ENCODE measurements around the gene TSSK6. TPM values are rescaled to one million over a fixed set of nuclear protein-coding genes. Genes with fewer than 3 reads are reported as not detected.
"Not testable (repeated sequence)": the region's sequence is repeated elsewhere in the genome, so short reads cannot be mapped to it uniquely, and the experiment has no call there.

Gene TSSK6
- total RNA-seq, 1 donor from 2014 or later: 3.4 TPM

DNA sequence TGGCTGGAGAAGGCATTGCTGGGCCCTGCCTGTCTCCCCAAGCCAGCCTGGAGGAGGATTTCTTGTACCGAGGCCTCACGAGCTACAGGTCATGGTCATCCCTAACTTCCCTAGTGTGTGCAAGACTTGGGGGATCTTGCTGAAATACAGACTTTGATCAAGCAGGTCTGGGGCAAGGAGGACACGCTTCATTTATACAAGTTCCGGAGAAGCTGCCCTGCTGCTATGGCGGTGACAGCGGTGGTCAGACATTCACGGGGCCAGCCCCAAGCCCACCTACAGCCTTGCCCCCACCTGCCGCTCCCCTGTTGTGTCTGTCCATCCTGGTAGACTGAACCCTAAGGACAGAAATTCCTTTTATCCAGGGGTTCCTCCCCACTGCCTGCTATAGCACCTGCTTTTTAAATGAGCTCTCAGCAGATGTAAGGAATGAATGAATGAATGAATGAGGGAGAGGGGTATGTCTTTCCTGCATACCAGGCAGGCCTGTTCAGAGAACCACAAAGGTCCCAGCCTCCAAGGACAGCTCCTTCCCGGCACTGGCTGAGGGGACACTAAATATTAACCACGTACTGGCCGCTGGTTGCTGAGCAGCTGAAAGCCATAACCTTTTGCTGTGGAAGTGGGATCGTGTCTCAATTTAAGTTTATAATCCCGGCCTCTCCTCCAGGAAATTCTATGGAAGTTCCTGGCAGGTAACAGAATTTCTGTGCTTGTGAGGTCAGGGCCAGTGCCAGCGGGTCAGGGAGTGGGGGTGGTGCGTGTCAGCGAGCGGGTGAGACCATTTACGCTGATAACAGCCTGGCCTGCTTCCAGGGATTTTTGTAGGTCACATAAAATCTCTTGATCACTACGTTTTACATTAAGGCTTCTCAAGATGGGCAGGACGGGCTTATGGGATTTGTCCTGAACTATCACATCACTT lies 27.1 kb downstream of the TSSK6 start:
- peak; percentile 61 for DNase-seq (ENCODE audit: low spot score)

DNA sequence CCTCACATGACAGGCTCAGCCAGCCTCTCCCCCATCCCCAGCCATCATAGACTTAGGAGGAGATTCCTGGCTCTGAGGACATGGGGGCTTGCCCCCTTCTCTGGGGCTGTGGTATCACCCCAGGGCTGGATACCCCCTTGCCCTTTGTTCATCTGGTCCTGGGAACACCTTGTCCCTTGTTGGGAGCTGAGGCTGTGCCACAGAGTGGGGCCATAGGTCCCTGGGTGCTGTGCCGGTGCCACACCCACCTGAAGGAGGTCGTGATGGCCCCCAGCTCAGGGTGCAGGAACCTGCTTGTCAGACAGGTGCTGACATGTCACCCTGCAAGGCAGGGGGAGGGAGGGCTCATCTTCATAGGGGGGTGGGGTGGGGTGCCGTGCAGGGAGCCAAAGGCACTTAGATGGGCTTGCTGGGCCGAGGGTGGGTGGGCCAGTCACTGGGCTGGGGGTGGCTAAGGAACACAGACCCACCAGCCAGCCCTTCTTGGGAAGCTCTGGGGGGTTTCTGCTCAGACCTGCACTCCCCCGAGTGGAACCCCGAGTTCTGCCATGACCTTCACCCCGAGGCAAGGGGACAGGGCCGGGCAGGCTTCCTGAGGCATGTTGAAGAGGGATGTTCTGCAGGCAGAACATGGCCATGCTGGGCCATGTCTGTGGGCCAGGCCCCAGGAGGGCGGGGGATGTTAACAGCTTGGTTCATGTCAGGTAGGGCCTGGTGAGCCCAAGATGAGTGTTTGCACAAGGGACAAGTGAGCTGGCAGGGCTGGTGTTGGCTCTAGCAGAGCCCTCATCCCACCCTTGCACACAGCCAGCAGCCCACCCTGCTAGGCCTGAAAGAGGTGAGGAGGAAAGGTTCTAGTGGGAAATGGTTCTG lies 28.0 kb downstream of the TSSK6 start:
- DNase-seq (ENCODE audit: low spot score): no peak

DNA sequence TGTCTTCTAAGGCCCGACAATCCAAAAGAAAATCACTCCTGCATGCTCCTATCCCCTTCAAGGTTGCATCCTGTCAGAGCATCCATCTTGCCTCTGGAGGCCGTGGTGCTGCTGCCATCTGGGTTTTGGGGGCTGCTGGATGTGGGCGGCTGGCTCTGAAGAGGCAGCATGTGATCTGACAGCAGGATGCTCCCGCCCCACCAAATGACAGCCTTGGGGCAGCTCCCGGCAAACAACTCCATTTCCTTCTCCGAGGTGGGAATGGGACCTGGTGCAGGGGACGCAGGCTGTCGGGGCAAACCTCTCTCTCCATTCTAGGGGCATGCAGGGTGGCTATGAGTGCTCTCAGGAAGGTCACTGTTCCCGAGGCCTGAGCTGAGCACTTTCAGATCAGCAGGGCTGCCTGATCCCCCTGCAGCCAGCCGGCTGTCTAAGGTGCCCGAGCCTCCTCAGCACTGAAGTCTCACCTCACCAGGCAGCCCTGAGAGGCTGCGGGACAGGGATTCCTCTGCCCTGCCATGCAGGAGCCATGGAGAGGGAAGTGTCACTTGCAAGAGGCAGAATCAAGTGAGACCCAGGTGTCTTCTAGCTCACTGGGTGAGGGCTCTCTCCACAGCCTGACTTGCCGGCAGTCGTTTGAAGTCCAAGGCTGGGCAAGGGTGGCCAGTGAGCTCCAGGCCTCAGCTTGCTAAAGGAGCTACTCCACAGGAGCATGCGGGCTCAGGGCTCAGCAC lies 28.8 kb downstream of the TSSK6 start:
- DNase-seq (ENCODE audit: low spot score): no peak

DNA sequence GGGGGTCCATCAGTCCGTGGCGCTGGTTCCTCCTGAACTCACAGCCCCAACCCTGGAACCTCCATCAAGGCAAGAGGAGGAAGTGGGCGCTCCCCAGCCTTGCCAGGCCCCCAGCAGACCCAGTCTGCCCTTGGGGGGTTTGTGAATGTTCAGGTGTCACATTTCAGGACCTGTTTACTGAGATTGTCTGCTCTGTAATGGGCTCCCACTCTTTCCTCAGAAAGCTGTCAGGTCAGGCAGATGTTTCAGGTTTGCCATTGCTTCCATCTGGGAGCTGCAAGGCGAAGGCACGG lies 29.4 kb downstream of the TSSK6 start:
- no peak for DNase-seq (ENCODE audit: low spot score)

DNA sequence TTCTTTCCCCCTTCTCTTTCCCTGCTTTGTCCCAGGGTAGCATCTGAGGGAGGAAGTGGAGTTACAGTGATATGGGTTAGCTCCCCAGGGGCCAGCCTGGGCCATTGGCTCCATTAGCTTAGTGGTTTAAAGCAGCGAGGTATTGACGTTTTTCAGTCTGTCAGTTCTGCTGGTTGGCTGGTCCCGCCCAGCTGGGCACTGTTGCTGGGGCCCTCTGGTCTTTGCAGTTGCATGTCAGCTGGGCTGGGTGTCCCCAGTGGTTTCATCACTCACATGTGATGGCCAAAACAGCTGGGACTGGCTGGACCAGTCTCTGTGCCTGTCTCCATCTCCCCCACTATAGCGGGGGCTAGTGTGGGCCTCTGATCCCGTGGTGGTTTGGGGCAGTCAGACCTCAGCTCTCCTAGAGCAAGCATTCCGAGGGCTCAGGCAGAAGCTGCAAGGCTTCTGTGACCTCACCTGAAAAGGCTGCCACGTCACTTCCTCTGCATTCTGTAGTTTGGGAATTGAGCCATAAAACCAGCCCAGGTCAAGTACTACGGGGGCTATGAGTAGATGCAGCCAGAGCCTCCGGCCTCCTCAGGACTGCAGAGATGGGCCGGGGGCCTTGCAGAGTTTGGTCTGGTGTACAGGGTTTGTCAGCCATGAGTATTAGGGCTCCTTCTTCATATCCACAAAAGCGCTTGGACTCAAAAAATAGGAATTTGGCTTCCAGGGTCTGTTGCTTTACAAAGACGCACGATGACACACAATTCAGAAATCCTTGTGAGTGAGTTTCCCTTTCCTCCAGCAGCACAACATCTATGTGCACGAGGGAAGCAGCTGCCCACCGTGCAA lies 30.0 kb downstream of the TSSK6 start:
- no peak for DNase-seq (ENCODE audit: low spot score)

DNA sequence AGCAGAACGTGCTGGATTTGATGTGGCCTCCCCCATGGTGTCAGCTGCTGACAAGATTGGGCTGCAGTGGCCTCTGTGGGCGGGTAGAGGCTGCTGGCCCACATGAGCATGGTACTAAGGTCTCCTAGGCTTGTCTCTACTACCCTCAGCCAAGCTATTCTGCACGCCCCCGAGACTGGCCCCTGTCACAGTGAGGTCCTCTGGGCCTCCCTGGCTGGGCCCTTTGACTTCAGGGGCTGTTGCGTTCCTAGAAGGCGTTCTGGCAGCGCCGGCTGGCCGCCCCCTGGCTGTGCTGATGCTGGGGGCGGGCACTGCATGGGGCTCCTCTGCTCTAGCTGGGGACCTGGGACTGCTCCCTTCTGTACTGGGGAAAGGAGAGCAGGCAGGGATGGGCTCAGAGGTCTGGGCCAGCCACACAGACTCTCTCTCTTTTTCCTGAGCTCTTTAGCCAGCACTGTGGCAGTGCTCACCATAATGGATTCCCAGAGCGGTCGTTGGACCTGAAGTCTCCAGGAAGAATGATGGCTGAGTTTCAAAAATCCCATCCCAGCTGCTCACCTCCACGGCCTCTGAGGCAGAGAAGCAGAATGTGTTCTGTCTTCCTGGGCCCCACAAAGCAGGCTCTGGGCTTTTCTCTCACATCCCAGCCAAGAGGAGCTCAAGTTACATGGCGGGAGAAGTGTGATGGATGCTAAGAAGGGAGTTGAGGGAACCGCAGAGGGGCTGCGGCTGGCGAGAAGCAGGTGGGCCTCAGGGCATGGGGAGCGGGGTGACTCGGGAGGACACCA lies 32.3 kb downstream of the TSSK6 start:
- DNase-seq (ENCODE audit: low spot score): no peak

DNA sequence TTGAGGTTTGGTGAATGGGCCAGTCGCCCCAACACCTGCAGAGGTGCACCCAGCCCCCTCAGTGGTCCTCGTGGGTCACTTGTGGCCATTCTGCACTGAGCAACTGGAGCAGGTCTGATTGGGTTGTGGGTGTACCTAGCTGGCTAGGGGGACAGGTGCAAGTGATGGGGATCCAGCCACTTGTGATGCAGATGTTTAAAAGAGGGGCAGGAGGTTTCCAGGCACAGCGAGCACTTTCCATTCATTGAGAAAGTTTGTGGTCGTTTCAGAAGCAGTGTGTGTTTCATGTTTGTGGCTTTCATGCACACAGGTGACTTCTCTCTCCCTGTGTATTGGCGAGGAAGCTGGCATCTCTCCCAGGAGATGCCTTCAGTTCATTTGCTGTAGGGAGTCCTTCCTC lies 34.7 kb downstream of the TSSK6 start:
- DNase-seq (ENCODE audit: low spot score): no peak

DNA sequence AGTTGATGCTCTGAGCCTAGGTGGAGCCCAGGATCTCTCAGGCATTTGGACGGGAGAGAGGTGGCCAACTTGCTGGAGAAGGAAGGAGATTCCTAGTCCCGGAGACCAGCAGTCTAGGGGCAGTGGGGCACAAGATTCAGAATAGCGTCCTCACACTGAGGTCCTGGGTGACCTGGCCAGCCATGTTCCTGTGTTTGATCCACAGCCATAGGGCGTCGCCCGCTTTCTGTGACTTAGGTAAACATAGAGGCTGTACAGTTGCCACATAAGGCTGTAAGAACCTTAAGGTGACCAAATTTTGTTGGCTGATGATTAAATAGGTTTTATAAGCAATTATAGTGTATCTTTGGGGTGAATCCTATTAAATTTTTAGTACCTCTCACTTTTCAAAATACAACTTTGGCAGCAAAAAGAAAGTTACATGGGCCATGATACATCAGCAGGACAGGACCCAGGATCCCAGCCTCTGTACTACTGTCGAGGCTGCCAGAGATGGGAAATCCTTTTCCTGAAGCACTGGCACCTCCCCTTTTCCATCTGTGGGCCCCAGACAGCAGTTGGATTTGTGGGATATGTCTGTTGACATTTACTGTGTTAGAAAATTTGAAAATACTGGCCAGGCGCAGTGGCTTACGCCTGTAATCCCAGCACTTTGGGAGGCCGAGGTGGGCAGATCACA lies 37.5 kb downstream of the TSSK6 start:
- DNase-seq (ENCODE audit: low spot score): no peak

DNA sequence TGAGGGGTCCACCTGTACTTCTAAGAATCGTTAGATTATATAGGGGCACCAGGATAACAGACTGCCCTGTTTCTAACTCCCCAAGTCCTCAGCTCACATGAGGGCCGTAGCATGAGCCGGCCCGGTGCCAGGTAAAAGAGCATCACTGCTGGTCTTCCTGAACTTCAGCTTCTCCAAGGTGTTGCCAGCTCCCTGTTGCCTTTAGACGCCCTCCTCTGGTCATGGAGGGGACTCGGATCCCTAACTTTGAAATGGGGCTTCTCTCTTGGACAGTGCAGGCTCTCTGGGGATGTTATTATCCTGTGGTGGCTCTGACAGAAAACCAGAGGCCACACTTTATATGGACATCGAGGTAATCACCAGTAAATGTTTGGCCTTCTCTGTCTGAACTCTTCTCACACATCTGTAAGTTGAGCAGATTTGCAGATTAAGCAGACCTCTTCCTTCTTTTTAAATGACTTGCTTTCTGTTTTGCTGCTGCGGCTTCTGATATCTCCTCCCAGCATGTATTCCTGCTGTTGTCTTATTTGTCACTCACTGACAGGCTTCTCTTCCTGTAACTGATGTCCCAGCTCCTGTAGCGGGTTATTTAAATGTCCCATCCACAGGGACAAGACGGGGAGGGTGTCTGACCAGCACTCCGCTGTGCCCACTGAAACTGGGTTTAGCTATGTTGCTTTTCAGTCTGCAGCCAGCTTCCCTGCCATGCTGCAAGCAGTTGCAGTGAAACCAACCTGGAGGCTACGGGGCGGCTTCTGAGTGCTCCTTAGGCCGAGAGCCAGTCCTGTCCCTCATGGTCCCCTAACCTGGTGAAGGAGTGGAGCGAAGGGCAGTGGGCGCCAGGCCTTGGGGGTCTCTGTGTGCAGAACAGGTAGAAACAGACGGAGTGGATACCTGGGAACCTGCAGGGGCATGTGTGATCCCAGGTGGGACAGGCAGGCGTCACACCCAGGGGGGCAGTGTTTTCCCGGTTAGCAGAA lies 39.2 kb downstream of the TSSK6 start:
- DNase-seq (ENCODE audit: low spot score): no peak

DNA sequence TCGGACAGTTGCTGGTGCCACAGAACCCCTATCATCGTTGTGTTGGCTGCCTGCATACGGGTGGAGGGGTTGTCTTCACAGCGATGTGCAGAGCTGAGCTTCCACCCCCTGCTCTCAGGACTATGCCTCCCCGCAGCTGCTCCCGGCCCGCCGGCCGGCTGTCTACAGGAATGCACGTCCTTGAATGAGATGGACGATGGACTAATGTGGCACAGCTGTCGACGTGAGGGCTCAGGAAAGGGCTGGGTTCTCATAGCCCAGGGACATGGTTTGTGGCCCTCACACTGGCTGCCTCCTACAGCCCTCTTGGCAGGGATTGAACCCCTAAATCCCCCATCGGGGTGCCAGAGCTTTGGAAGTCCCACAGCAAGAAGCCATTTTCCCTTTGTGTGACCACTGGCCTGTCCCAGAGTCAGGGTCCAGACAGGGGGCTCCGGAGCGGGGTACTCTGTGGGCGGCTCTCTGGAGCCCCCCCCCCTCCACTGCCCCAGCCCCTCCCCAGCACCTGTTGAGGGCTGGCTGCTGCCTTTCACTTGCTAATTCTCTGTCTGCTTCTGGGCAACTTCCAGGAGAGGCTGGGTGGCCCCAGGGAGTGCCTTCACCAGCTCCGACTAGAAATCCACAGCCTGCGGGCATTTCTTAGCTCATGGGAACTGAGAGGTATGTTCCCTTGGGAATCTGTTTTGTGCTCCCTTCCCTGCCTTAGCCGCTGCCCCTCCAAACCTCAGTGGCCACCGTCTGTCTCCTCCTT lies 40.2 kb downstream of the TSSK6 start:
- DNase-seq (ENCODE audit: low spot score): no peak

DNA sequence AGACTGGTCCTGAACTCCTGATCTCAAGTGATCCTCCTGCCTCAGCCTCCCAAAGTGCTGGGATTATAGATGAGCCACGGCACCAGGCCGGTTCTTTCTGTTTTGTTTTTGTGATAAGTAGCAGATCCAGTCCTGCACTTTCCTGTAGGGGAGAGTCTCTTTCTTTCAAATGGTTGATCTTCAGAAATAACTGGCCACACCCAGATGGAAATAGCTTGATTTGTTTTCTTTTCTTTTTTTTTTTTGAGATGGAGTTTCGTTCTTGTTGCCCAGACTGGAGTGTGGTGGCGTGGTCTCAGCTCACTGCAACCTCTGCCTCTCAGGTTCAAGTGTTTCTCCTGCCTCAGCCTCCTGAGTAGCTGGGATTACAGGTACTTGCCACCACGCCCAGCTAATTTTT lies 43.2 kb downstream of the TSSK6 start:
- not testable (repeated sequence) for DNase-seq (ENCODE audit: low spot score)

DNA sequence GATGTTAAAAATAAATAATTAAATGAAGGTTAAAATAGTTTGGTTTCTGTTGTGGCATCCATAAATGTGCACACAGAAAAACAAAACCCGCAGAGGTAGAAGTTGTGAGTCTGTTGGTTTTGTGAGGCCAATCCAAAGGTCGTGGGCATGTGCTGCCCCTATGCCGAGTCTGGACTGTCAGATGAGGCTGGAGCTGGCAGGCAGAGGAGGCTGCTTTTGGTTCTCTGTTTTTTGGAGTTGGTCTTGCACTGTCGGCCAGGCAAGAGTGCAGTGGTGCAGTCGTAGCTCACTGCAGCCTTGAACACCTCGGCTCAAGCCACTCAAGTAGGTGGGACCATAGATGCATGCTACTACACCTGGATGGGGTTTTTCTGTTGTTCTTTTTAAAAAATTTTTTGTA lies 43.7 kb downstream of the TSSK6 start:
- no peak for DNase-seq (ENCODE audit: low spot score)

DNA sequence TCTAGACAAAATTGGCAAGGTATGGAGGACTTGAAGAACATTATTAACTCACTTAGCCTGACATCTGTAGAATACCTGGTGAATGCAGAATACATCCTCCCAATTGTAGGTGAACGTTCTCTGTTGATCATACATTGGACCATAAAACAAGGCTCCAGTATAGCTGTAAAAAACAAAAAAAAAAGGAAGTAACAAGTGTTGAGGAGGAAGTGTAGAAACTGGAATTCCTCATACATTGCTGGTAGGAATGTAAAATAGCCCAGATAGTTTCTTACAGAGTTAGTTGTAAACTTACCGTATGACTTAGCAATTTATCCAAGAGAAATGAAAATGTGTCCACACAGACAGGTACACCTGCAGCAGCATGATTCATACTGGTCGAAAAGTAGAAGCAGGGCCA lies 44.8 kb downstream of the TSSK6 start:
- no peak for DNase-seq (ENCODE audit: low spot score)

DNA sequence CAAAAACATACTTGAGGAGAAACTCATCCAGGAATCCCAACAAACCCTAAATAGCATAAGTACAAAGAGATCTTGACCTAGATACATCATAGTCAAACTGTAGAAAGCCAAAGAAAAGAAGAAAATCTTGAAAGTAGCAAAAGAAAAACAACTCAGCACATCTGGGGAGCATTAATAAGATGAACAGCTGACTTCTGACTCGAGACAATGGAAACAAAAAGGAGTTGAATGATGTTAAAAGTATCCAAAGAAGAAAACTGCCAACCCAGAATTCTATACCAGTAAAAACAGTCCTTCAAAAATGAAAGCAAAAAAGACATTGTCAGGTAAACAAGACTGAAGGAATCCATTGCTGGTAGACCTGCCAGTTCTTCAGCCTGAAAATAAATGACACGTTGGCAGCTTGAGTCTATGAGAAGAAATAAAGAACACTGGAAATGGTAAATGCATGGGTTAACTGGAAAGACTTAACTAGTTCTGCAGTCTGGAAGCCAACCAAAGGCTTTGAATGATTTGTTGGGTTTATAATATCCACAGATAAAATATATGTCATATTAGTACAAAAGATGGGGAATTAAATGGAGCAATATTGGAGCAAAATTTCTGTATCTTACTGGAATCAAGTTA lies 46.8 kb downstream of the TSSK6 start:
- DNase-seq (ENCODE audit: low spot score): no peak

DNA sequence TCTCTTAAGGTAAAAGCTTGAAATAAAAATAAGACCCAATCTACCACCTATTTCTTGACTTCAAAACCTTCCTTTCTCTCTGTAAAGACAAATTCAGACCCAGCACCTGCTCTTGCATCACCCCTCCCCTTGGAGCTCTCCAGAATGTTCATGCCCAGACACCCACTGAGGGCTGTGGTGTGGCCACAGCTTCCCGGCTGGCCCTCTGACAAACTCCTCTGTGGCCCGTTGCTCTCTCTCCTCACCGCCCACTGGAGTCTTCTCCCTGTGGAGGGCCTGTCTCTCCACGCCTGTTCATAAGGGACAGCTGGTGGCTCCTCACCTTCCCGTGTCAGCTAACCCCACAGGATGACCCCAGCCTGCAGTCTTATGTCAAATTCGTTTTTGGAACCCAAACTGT lies 49.1 kb downstream of the TSSK6 start:
- no peak for DNase-seq (ENCODE audit: low spot score)

DNA sequence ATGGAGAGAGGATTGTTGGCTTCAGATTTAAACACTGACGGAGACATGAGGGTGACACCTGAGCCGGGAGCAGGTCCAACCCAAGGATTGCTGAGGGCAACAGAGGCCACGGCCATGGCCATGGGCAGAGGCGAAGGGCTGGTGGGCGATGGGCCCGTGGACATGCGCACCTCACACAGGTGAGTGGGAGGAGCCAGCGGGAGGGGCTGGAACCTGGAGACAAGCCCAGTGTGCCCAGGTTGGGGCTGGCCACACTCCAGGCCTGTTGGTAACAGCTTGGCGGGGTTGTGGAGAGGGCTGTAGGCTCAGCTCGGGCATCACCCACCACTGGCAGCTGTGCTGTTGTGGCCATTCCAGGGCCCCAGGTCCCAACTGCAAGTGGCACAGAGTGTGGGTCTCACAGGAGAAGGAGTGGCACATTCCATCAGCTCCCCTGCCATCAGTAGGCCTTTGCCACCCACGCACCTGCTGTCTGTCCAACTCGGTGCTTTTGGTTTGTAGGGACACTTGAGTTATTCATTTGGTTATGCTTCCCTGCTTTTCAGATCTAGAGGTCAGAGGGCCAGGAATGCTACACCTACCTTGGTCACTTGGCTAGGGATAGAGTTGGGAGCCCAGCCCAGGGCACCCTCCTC lies 49.8 kb downstream of the TSSK6 start:
- no peak for DNase-seq (ENCODE audit: low spot score)

Data from ureter (tissue), 1 donor.